GM18517 (cell line): Measurements from ENCODE around the gene VAMP3.

Source experiments
- ATAC-seq: cut with Tn5 transposase; IDR thresholded peaks from one replicate; pipeline ENCODE4 v1.9.1; 2021; ENCODE audit warnings: mild to moderate bottlenecking, moderate library complexity; ENCODE audit not compliant: unreplicated experiment

VAMP3 gene

DNA sequence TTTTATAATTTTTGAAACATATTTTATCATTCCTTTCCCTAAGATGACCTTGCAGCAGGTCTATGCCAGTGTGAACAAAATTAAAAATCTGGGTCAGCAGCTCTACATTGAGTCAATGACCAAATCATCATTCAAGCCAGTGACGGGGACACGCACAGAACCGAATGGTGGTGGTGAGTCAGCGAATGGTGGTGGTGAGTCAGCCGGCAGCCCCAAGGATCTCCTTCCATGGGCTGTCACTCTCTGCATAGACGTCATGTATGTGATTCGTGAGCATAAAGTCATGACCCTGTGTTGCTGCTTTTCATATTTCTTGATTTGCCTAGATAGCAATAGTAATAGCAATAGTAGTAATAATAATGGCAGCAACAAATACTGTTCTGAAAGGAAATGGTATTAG, 39.3 kb downstream of the VAMP3 start:
- ATAC-seq, result no peak

GRCh38 chr1:7811476-7811875, 40.4 kb downstream of the VAMP3 start:
- no peak for ATAC-seq

DNA sequence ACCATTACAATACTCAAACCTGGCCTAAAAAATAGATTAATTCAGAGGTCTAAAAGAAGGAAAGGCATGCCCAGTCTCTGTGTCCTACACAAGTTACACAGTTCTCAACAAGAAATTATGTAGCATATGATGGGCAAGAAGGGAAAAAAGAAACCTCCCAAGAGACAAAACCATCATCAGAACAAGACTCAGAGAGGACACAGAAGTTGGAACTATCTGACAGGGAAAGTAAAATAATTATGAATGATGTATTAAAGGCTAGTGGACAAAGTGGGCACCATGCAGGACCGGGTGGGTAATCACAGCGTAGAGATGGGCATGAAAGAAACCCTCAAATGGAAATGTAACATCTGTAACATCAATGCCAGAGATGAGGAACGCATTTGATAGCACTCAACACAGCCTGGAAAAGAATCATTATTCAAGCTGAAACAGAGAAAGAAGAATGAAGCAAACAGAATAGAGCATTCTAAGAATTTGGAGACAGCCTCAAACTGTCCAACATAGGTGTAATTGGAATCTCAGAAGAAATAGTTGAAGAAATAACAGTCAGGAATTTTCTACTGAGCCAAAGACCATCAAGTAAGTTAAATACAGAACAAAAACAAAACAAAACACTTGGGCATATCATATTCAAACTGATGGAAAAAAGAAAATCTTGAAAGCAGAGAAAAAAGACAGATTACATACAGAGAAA, 42.7 kb downstream of the VAMP3 start:
- no peak for ATAC-seq

GRCh38 chr1:7821282-7821681, 50.2 kb downstream of the VAMP3 start:
- no peak for ATAC-seq

DNA sequence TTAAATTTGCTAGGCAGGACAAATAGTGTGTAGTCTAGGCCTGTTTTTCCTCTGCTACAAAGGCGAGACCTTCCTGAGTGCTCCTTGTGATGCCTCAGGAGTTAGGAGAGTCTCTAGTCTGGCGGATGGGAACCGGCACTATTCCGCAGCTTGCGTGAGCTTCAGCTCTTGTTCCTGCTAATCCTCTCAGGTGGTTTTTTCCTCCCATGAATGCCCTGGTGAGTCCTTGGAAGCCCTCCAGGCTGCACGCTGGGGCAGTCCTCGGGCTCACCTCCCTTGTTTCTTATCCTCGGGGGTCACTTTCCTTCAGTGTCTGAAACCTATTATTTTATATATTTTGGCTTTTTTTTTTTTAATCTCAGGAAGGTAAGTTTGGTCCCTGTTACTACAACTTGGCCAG, 53.6 kb downstream of the VAMP3 start:
- no peak for ATAC-seq

DNA sequence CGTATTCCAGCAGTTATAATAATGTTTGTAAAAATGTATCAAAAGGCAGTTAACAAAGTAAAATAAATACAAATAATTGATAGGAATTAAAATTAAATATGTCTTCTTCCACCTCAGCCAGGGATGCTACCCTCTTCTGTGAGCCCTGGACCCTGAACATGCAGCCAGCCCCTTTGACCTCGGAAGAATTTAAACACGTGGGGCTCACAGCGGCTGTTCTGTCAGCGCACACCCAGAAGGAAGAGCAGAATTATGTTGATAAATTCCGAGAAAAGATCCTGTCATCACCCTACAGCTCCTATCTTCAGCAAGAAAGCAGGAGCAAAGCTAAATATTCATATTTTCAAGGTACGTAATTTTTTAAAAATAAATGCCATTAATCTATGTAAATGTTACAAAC, 55.3 kb downstream of the VAMP3 start:
- no peak for ATAC-seq

DNA sequence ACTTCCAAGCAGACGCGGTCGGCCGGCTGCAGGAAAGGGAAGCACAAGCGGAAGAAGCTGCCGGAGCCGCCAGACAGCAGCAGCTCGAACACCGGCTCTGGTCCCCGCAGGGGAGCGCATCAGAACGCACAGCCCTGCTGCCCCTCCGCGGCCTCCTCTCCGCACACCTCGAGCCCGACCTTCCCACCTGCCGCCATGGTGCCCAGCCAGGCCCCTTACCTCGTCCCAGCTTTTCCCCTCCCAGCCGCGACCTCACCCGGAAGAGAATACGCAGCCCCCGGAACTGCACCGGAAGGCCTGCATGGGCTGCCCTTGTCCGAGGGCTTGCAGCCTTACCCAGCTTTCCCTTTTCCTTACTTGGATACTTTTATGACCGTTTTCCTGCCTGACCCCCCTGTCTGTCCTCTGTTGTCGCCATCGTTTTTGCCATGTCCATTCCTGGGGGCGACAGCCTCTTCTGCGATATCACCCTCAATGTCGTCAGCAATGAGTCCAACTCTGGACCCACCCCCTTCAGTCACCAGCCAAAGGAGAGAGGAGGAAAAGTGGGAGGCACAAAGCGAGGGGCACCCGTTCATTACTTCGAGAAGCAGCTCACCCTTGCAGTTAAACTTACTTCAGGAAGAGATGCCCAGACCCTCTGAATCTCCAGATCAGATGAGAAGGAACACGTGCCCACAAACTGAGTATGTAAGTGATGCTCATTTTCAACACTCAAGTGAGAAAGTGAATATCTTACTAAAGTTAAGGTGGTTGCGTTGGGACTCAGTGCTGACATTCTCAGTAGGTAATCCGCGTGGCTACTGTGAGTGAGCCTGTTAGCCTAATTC, 56.2 kb downstream of the VAMP3 start:
- no peak for ATAC-seq
